ENCODE results near the gene DPH6.

The DPH6 gene

GRCh38 chr15:35477312-35478262 lies 68.4 kb downstream of the DPH6 start:
- Histone ChIP-seq H3K27ac (ENCODE audit: insufficient read depth, low read depth, low read length, poor library complexity, severe bottlenecking) (no peak overlapping the region), H3K27me3 (ENCODE audit: control insufficient read depth, insufficient read depth, low read length, poor library complexity, severe bottlenecking) (no peaks in the 10 kb centered on the region), H3K36me3 (ENCODE audit: control insufficient read depth, insufficient read depth, low read length) (no peaks in the 10 kb centered on the region), H3K4me3 (ENCODE audit: insufficient read depth, low read depth, low read length) (no peak overlapping the region), H3K4me1 (ENCODE audit: control insufficient read depth, insufficient read depth, low read length) (peaks cover 7% of the 10 kb centered on the region), H3K9me3 (ENCODE audit: control insufficient read depth, low read length) (no peaks in the 10 kb centered on the region)
- 88 to 100% methylated on average over 1 to 2 of the region's 4 CpGs for WGBS, 2 experiments

DNA sequence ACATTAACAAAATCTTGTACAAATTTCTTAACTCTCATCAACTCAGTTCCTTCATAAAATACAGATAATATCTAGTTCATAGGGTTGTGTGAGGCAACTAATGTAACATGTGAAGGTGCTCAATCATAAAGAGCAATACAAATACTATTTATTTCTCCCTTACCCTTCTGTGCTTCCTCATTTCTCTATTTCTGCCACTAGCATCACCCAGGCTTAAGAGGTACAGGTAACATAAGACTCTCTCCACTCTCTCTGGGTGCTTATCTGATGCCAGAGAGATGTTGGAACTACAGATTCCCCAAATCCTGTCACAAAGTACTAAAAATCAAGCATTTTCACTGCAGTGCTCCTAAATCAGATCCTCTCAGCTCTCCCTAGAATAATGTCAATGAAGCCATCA lies 74.9 kb downstream of the DPH6 start:
- no peaks in the 10 kb centered on the region for H3K4me1 ChIP-seq (ENCODE audit: control insufficient read depth, insufficient read depth, low read length)
- no peaks in the 10 kb centered on the region for H3K27me3 ChIP-seq (ENCODE audit: control insufficient read depth, insufficient read depth, low read length, poor library complexity, severe bottlenecking)
- H3K4me3 ChIP-seq (ENCODE audit: insufficient read depth, low read depth, low read length): no peak overlapping the region
- H3K36me3 ChIP-seq (ENCODE audit: control insufficient read depth, insufficient read depth, low read length): no peaks in the 10 kb centered on the region
- H3K9me3 ChIP-seq (ENCODE audit: control insufficient read depth, low read length): no peaks in the 10 kb centered on the region
- H3K27ac ChIP-seq (ENCODE audit: insufficient read depth, low read depth, low read length, poor library complexity, severe bottlenecking): no peak overlapping the region

GRCh38 chr15:35470441-35470840 lies 75.5 kb downstream of the DPH6 start:
- Histone ChIP-seq H3K4me1 (ENCODE audit: control insufficient read depth, insufficient read depth, low read length) (no peaks in the 10 kb centered on the region), H3K36me3 (ENCODE audit: control insufficient read depth, insufficient read depth, low read length) (no peaks in the 10 kb centered on the region), H3K27me3 (ENCODE audit: control insufficient read depth, insufficient read depth, low read length, poor library complexity, severe bottlenecking) (no peaks in the 10 kb centered on the region), H3K9me3 (ENCODE audit: control insufficient read depth, low read length) (no peaks in the 10 kb centered on the region), H3K27ac (ENCODE audit: insufficient read depth, low read depth, low read length, poor library complexity, severe bottlenecking) (no peak overlapping the region), H3K4me3 (ENCODE audit: insufficient read depth, low read depth, low read length) (no peak overlapping the region)
- 91 to 95% methylated on average over 7 of the region's 7 CpGs for WGBS, 2 experiments

GRCh38 chr15:35466476-35466875 lies 79.5 kb downstream of the DPH6 start:
- H3K4me3 ChIP-seq (ENCODE audit: insufficient read depth, low read depth, low read length): no peak overlapping the region
- H3K9me3 ChIP-seq (ENCODE audit: control insufficient read depth, low read length): no peaks in the 10 kb centered on the region
- H3K27me3 ChIP-seq (ENCODE audit: control insufficient read depth, insufficient read depth, low read length, poor library complexity, severe bottlenecking): no peaks in the 10 kb centered on the region
- 50% methylated on average over 1 of the region's 2 CpGs; no CpG with 5 or more reads in 1 of the 2 experiments for WGBS, 2 experiments
- H3K27ac ChIP-seq (ENCODE audit: insufficient read depth, low read depth, low read length, poor library complexity, severe bottlenecking): no peak overlapping the region
- H3K36me3 ChIP-seq (ENCODE audit: control insufficient read depth, insufficient read depth, low read length): no peaks in the 10 kb centered on the region
- no peaks in the 10 kb centered on the region for H3K4me1 ChIP-seq (ENCODE audit: control insufficient read depth, insufficient read depth, low read length)

DNA sequence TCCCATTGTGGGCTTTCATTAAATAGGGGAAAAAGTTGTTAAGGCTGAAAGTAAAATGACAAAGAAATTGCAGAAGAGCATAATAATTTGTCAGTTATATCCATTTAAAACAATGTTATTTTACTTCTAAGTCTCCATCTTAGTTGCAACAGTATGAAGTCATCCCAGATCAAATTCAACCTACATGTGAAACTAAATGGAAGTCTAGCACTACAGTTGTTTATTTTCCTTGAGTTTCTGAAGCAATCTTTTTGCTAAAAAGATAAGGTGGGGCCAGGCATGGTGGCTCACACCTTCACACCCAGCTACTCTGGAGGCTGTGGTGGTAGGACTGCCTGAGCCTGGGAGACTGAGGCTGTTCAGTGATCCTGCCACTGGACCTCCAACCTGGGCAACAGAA lies 80.2 kb downstream of the DPH6 start:
- Histone ChIP-seq H3K27ac (ENCODE audit: insufficient read depth, low read depth, low read length, poor library complexity, severe bottlenecking) (no peak overlapping the region), H3K4me1 (ENCODE audit: control insufficient read depth, insufficient read depth, low read length) (no peaks in the 10 kb centered on the region), H3K36me3 (ENCODE audit: control insufficient read depth, insufficient read depth, low read length) (no peaks in the 10 kb centered on the region), H3K27me3 (ENCODE audit: control insufficient read depth, insufficient read depth, low read length, poor library complexity, severe bottlenecking) (no peaks in the 10 kb centered on the region), H3K9me3 (ENCODE audit: control insufficient read depth, low read length) (no peaks in the 10 kb centered on the region), H3K4me3 (ENCODE audit: insufficient read depth, low read depth, low read length) (no peak overlapping the region)

DNA sequence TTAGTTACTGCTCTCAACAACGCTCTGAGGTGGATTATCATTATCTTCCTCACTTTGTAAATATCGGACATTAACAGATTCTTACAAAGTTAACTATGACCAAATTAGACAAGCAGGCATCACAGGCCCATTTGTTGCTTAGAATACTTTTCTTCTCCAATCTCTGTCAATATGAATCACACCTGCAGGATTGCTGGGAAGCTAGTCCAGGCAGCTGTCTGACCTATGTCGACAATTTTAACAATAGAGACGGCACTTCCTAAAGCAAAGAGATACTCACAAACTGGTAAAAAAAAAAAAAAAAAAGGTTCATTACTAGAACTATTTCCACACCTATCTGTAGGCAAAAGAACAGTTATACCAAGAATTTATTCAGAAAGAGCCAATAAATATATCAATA lies 85.3 kb downstream of the DPH6 start:
- no peaks in the 10 kb centered on the region for H3K27me3 ChIP-seq (ENCODE audit: control insufficient read depth, insufficient read depth, low read length, poor library complexity, severe bottlenecking)
- no peak overlapping the region for H3K27ac ChIP-seq (ENCODE audit: insufficient read depth, low read depth, low read length, poor library complexity, severe bottlenecking)
- no peaks in the 10 kb centered on the region for H3K9me3 ChIP-seq (ENCODE audit: control insufficient read depth, low read length)
- 67 to 71% methylated on average over 3 to 4 of the region's 4 CpGs for WGBS, 2 experiments
- H3K4me1 ChIP-seq (ENCODE audit: control insufficient read depth, insufficient read depth, low read length): no peaks in the 10 kb centered on the region
- H3K36me3 ChIP-seq (ENCODE audit: control insufficient read depth, insufficient read depth, low read length): no peaks in the 10 kb centered on the region
- H3K4me3 ChIP-seq (ENCODE audit: insufficient read depth, low read depth, low read length): no peak overlapping the region

- Histone ChIP-seq H3K27me3 (ENCODE audit: control insufficient read depth, insufficient read depth, low read length, poor library complexity, severe bottlenecking) (no peaks in the 10 kb centered on the region), H3K4me3 (ENCODE audit: insufficient read depth, low read depth, low read length) (no peak overlapping the region), H3K4me1 (ENCODE audit: control insufficient read depth, insufficient read depth, low read length) (no peaks in the 10 kb centered on the region), H3K27ac (ENCODE audit: insufficient read depth, low read depth, low read length, poor library complexity, severe bottlenecking) (no peak overlapping the region), H3K36me3 (ENCODE audit: control insufficient read depth, insufficient read depth, low read length) (no peaks in the 10 kb centered on the region), H3K9me3 (ENCODE audit: control insufficient read depth, low read length) (no peaks in the 10 kb centered on the region)
- 95 to 98% methylated on average over 7 of the region's 7 CpGs for WGBS, 2 experiments
Observed at GRCh38 chr15:35458176-35458856, 87.6 kb downstream of the DPH6 start.

- Histone ChIP-seq H3K27ac (ENCODE audit: insufficient read depth, low read depth, low read length, poor library complexity, severe bottlenecking) (no peak overlapping the region), H3K4me3 (ENCODE audit: insufficient read depth, low read depth, low read length) (no peak overlapping the region), H3K9me3 (ENCODE audit: control insufficient read depth, low read length) (no peaks in the 10 kb centered on the region), H3K36me3 (ENCODE audit: control insufficient read depth, insufficient read depth, low read length) (no peaks in the 10 kb centered on the region), H3K4me1 (ENCODE audit: control insufficient read depth, insufficient read depth, low read length) (no peaks in the 10 kb centered on the region), H3K27me3 (ENCODE audit: control insufficient read depth, insufficient read depth, low read length, poor library complexity, severe bottlenecking) (no peaks in the 10 kb centered on the region)
Observed at GRCh38 chr15:35455201-35455600, 90.8 kb downstream of the DPH6 start.

GRCh38 chr15:35450492-35450891 lies 95.5 kb downstream of the DPH6 start:
- WGBS, 2 experiments: 91 to 100% methylated on average over 1 of the region's 1 CpG
- H3K4me3 ChIP-seq (ENCODE audit: insufficient read depth, low read depth, low read length): no peak overlapping the region

DNA sequence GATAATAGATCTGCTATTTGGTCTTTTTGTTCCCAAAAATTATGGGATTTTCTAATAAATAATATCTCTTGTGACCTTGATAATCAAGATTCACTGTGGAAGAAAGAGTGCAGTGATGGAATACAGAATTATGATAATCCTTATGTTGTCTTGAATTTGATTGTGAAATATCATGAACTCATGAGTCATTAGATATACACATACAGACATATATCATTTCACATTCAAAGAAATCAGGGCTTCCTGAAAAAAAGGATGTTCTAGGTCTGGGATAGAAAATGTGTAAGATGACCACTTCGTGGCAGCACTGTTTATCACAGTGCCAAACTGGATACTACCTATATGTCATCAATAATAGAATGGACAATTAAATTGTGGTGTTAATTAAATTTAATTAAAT lies 97.7 kb downstream of the DPH6 start:
- H3K4me3 ChIP-seq (ENCODE audit: insufficient read depth, low read depth, low read length): no peak overlapping the region
- no peaks in the 10 kb centered on the region for H3K36me3 ChIP-seq (ENCODE audit: control insufficient read depth, insufficient read depth, low read length)
- H3K4me1 ChIP-seq (ENCODE audit: control insufficient read depth, insufficient read depth, low read length): no peaks in the 10 kb centered on the region
- no peaks in the 10 kb centered on the region for H3K27me3 ChIP-seq (ENCODE audit: control insufficient read depth, insufficient read depth, low read length, poor library complexity, severe bottlenecking)
- no CpG with 5 or more reads among the region's 1 CpG for WGBS, 2 experiments
- no peaks in the 10 kb centered on the region for H3K9me3 ChIP-seq (ENCODE audit: control insufficient read depth, low read length)
- no peak overlapping the region for H3K27ac ChIP-seq (ENCODE audit: insufficient read depth, low read depth, low read length, poor library complexity, severe bottlenecking)

More at GRCh38 chr15:35450492-35450891, 95.5 kb downstream of the DPH6 start:
- Histone ChIP-seq H3K27me3 (ENCODE audit: control insufficient read depth, insufficient read depth, low read length, poor library complexity, severe bottlenecking) (no peaks in the 10 kb centered on the region), H3K27ac (ENCODE audit: insufficient read depth, low read depth, low read length, poor library complexity, severe bottlenecking) (no peak overlapping the region), H3K9me3 (ENCODE audit: control insufficient read depth, low read length) (no peaks in the 10 kb centered on the region), H3K4me1 (ENCODE audit: control insufficient read depth, insufficient read depth, low read length) (no peaks in the 10 kb centered on the region), H3K36me3 (ENCODE audit: control insufficient read depth, insufficient read depth, low read length) (no peaks in the 10 kb centered on the region)
